ENCODE data around the gene DPP6.

DPP6 gene

DNA sequence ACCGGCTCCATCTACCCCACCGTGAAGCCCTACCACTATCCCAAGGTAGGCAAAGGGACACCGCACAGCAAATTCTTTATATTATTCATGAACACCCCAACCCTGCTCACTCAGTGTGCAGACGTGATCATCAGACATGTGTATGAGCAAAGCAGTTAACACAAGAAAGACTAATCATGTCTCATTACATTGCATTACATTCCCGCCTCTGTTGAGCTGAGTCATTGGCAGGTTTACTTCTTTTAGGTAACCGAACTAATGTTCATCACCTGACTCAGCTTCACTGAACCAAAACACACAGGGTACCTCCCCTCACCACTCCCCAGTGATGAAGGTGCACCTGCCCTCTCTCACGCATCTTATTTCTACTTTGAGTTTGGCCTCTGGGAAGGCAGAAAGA, 717.3 kb downstream of the DPP6 start:
- no peak for DNase-seq (ENCODE audit: low read depth)

DNA sequence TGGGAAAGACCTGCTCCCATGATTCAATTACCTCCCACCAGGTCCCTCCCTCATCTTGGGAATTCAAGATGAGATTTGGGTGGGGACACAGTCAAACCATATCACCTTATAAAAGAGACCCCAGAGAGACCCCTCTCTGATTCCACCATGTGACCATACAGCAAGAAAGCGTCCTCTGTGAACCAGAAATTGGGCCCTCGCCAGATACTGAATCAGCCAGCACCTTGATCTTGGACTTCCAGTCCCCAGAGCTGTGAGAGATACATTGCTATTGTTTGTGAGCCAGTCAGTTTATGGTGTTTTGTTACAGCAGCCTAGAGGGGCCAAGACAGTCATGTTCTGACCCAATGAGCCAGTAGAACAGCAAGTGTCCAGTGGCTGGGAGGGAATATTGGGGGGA, 718.2 kb downstream of the DPP6 start:
- no peak for DNase-seq (ENCODE audit: low read depth)

DNA sequence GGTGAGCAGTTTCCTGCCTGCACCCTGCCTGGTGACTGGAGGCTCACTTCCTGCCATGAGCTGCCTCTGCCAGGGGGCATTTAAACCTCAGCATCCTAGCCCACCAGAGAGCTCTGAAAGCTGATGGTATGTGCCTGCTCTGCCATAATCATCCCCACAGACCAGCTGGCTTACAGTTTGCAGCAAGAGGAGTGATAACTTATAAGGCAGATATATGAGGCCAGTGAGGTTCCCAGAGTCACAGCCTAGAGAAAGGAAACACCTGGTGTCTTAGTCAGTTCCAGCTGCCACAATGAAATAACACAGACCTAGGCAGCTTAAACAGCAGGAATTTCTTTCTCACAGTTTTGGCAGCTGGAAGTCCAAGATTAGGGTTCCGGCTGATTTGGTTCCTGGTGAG, 718.8 kb downstream of the DPP6 start:
- no peak for DNase-seq (ENCODE audit: low read depth)

DNA sequence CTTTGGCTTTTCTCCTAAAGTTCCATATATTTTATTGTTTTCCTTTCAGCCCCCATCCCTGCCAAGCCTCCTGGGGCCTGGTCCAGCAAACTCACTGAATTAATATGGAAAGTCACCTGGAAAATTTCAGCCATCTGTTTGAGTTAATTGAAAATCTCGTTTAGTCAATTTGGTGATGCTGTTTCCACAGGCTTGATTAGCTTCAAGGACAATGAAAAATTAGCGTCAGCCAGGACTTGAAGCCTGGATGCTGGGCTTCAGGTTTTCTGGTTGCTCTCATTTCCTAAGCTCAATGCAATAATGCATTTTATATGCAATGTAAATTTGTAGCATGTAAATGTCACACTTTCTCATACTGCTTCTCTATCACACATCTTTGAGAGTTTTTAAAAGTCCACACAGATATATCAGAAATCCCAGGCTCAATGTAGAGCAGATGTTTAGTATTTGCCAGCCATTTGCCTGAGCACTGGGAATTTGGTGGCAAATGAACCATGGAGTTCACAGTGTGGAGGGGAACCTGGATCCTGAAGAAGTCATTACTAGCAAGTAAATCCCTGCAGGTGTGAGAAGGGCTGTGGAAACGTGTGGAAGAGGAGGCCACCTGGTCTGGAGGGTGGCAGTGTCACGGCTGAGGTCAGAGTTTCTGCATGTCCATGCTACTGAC, 722.2 kb downstream of the DPP6 start:
- DNase-seq (ENCODE audit: low read depth) = no peak

- no peak for DNase-seq (ENCODE audit: low read depth)
Observed at GRCh38 chr7:154775681-154776080, 723.5 kb downstream of the DPP6 start.

DNA sequence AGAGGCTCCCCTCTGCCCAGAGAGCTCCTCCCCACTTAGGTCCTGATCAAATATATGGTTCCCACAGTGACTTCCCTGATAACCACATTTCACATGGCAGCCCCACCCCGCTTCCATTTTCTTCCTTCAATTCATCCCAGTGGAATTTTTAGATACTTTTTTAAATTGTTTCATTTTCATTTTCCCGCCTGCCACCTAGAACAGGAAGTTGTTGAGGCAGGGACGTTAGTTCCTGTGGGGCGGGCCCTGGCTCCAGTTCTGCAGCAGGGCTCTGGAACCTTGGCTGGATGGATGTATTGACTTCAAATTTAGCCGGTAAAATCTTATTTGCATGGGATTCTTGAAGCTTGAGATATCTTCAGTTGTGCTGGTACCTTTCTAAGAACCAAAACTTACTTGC, 724.2 kb downstream of the DPP6 start:
- DNase-seq (ENCODE audit: low read depth) = no peak

DNA sequence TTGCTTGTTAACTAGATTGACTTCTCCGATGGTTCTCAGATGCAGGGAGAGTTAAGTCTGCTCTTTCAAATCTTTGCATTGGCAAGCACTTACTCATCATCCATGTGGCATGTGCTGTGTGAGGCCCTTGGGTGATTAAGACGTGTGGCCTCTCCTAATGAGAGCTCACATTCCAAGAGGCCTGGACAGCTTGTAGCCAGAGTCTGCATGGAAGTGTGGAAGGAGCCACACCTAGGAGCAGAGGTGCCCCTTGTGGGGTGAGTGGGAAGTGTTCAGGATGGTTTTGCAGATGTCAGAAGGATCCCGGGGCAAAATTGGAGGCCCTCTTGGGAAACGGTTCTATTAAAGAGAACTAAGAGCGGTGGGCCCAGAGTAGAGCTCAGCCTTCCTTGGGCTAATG, 724.8 kb downstream of the DPP6 start:
- no peak for DNase-seq (ENCODE audit: low read depth)

GRCh38 chr7:154777489-154777888, 725.3 kb downstream of the DPP6 start:
- no peak for DNase-seq (ENCODE audit: low read depth)

DNA sequence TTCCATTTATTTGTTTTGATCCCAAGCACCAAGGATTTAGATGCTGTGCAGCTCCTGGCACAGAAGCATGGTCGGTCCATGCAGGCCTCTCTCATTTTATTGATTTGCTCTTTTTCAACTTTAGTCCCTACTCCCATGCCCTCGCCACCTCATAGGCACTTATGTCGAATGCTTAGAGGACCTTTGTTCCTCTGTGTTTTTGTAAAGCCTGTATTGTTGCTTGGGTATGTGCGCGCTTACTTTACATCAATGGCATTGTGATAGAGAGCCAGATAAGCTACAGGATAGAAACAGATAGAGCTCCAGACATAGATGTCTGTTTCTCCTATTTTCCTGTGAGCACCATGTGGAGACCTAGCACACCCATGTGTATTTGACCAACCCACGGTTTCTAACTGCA, 725.7 kb downstream of the DPP6 start:
- no peak for DNase-seq (ENCODE audit: low read depth)

GRCh38 chr7:154781369-154782303, 729.4 kb downstream of the DPP6 start:
- DNase-seq (ENCODE audit: low read depth) = no peak

DNA sequence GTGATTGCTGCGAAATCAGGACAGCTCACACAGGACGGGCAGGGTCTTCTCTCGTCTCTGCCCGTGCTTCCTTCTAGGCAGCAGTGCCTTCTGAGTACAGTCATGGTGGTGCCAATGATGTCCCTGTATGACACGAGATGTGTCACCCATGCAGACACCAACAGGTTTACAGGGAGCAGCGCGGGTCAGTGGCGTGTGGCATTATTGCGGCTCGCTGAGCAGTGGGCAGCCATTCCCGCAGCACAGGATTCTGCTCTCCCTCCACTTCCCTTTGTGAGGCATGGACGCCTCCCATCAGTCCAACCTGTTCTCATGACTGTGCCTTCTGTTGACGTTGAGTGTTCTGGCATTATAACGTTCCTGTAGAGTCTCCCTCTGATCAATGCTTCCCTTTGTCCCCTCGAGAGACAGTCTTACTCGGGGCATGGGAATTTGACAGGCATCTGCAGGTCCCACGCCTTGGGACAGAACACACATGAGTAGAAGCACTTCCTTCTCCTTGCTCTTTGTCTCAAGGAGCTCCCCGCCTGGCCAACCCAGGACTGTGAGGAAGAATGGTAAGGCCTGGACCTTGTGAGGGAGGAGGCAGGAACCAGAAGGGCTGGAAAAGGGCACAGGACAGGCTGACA, 731.2 kb downstream of the DPP6 start:
- DNase-seq (ENCODE audit: low read depth) = no peak

GRCh38 chr7:154785898-154786297, 733.7 kb downstream of the DPP6 start:
- no peak for DNase-seq (ENCODE audit: low read depth)

- DNase-seq (ENCODE audit: low read depth) = no peak
Observed at GRCh38 chr7:154789404-154789803, 737.2 kb downstream of the DPP6 start.

DNA sequence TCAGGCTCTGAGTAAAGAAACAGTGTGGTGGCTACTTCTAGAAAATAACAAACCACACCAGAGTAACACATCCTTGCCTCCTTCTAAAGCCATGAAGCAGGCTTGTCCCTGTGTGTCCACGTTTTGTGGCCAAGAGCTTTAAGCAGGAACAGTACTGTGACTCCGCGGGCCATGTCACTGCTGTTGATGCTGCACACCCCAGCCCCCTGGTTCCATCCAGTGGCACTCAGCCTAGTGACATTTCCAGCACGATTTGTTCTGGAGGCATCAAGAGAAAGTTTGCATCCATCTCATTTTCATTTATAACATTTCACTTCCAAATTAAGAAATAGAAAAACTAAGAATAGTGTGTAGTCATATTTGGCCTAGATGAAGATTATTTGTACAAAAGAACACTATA, 739.4 kb downstream of the DPP6 start:
- DNase-seq (ENCODE audit: low read depth) = no peak

GRCh38 chr7:154792436-154793055, 740.3 kb downstream of the DPP6 start:
- DNase-seq (ENCODE audit: low read depth) = no peak

DNA sequence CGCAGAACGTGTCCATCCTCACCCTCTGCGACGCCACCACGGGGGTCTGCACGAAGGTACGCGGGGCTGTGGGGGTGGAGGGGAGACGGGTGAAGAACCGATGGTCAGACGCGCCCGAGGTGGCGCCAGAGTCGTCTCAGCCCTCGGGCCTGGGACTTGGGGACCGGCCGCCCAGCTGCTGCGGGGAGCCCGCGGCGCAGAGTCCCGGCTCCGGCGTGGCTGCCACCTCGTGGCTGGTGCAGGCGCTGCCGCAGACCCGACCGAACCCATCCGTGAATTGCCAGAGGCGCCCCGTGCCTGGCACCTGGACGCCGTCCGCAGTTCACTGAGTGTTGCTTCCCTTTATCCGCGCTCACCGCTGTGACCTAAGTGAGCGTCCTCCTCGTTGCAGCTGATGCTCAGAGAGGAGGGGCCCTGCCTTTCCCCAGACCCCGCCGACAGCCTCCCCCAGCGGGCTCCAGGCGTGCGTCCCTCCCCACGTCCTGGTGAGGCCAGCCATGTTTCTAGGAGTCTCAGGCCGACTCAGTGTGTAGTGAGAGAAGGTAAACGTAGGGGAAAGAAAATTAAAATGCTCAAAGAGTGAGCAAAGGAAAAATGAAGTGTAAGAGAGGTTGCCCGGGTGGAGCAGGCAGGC, 742.1 kb downstream of the DPP6 start:
- no peak for DNase-seq (ENCODE audit: low read depth)

- no peak for DNase-seq (ENCODE audit: low read depth)
Observed at GRCh38 chr7:154795014-154795413, 742.8 kb downstream of the DPP6 start.

DNA sequence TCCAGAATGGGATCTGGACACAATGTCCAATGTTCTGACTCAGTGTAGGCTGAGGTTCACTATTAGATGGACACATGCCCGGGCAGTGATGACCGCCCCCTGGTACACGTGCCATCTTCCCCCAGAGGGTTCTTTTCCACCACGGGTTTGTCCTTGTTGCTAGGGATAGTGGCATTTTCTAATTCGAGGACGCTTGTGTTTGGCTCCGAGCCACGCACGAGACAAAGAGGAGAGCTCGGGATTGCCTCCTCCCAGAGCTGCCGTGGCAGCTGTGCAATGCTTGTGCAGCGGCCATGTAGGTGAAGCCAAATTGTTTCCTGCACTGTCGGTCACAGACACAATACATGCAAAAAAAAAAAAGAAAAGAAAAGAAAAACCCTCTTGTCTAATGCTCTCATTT, 743.2 kb downstream of the DPP6 start:
- DNase-seq (ENCODE audit: low read depth) = no peak

DNA sequence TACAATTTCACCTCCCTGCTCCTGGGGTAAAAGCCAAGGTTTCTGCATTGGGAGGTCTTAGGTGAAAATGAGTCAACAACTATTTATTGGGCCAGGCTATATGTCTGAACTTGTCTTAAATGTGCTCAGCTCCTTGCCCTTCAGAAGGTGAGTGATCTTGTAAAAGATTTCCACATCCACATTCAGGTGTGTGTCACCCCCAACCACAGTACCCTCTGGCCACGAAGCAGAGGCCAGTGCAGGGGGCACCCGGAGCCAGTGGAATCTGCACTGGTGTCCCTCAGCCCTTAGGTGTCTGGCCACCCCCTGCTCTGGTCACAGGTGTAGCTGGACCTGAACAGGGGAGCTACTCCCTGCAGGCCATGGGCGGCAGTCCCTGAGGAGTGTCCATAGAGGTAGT, 752.3 kb downstream of the DPP6 start:
- DNase-seq (ENCODE audit: low read depth) = no peak

GRCh38 chr7:154812027-154812426, 759.8 kb downstream of the DPP6 start:
- no peak for DNase-seq (ENCODE audit: low read depth)

GRCh38 chr7:154817224-154817896, 765.2 kb downstream of the DPP6 start:
- DNase-seq (ENCODE audit: low read depth) = no peak

GRCh38 chr7:154827007-154827406, 774.8 kb downstream of the DPP6 start:
- DNase-seq (ENCODE audit: low read depth) = no peak

Measured in activated T-helper 9 cell treated with anti-CD3 and anti-CD28 coated beads, Interleukin-2, amount 50 U/mL, for 16 hours (primary cell).